Mammary epithelial cell (primary cell): ENCODE results near the gene LINS1.

Experiments used
- CTCF ChIP-seq, 2 donors: IDR thresholded peaks in 1 of 2; conservative IDR thresholded peaks in 1 of 2; 2 replicates each; pipeline ENCODE4 v1.5.1; 2011 to 2012; ENCODE audit warnings: inconsistent platforms in 2 of 2, low read length in 2 of 2, mild to moderate bottlenecking in 2 of 2, control low read depth in 1 of 2, low read depth in 1 of 2; ENCODE audit not compliant: insufficient read depth in 1 of 2; ENCODE audit errors: extremely low read depth in 1 of 2
- EZH2 ChIP-seq: IDR thresholded peaks from 2 replicates; pipeline ENCODE4 v1.6.1; 2012; ENCODE audit warnings: low read length, inconsistent platforms, borderline replicate concordance

- TF ChIP-seq CTCF (conservative IDR thresholded peaks at IDR 0.05 in 1 of 2, IDR thresholded peaks at IDR 0.05 in 1 of 2; ENCODE audit: extremely low read depth in 1 of 2, insufficient read depth in 1 of 2, low read depth in 1 of 2, low read length in 2 of 2), result no peak
- TF ChIP-seq EZH2, result no peak
Measured at GRCh38 chr15:100560323-100560722, 41.7 kb downstream of the LINS1 start.
